Fibroblast of mammary gland (primary cell): ENCODE results near the gene ITGAV.

Experiments
- DNase-seq: peaks from one replicate; pipeline ENCODE4 v3.0.0-alpha.2; 2010; ENCODE audit warnings: low read depth
- H3K4me3 ChIP-seq: 2 replicates; pipeline ENCODE4 v1.5.1; 2011; ENCODE audit warnings: low read depth, mild to moderate bottlenecking, low read length, moderate library complexity; ENCODE audit not compliant: control insufficient read depth
- CTCF ChIP-seq: conservative IDR thresholded peaks from 2 replicates; pipeline ENCODE4 v1.5.1; 2011; ENCODE audit warnings: low read depth, low read length, inconsistent platforms; ENCODE audit not compliant: control insufficient read depth, insufficient read depth

The ITGAV gene

DNA sequence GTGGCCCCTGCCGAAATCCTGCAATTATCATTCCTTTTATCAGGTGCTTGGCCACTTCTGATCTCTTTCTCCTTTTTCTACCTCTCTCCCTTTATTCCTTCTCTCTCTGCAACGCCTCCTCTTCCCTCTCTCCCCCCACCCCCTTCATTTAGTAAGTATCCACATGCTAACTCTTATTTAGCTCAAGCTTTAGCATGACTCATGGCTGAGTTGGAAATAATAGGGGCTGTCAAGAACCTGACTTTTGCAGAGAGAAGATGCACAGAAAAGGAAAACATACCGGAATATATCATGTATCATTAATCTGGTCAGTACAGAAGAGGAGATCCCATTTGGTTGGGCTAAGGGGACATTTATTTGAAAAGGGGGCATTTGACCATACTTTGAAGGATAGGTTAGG lies 137.1 kb downstream of the ITGAV start:
- no peak for TF ChIP-seq CTCF
- peak; percentile 34 for DNase-seq

GRCh38 chr2:186728631-186729030 lies 138.8 kb downstream of the ITGAV start:
- no peak for TF ChIP-seq CTCF
- no peak overlapping the region for H3K4me3 ChIP-seq
- no peak for DNase-seq

More for the DNA sequence above, 137.1 kb downstream of the ITGAV start:
- no peak overlapping the region for H3K4me3 ChIP-seq
